Stimulated activated CD4-positive, alpha-beta T cell treated with anti-CD3 and anti-CD28 coated beads, Interleukin-2, amount 100 ng/mL, for 48 hours (primary cell): ENCODE data around the gene LAMA2.
A peak's percentile ranks its signal among the peaks of the same experiment; 100 is the strongest.

Experiments used
- DNase-seq, 2 donors: peaks; one replicate each; pipeline ENCODE4 v3.0.0-alpha.2; 2020

Gene LAMA2, protein sequence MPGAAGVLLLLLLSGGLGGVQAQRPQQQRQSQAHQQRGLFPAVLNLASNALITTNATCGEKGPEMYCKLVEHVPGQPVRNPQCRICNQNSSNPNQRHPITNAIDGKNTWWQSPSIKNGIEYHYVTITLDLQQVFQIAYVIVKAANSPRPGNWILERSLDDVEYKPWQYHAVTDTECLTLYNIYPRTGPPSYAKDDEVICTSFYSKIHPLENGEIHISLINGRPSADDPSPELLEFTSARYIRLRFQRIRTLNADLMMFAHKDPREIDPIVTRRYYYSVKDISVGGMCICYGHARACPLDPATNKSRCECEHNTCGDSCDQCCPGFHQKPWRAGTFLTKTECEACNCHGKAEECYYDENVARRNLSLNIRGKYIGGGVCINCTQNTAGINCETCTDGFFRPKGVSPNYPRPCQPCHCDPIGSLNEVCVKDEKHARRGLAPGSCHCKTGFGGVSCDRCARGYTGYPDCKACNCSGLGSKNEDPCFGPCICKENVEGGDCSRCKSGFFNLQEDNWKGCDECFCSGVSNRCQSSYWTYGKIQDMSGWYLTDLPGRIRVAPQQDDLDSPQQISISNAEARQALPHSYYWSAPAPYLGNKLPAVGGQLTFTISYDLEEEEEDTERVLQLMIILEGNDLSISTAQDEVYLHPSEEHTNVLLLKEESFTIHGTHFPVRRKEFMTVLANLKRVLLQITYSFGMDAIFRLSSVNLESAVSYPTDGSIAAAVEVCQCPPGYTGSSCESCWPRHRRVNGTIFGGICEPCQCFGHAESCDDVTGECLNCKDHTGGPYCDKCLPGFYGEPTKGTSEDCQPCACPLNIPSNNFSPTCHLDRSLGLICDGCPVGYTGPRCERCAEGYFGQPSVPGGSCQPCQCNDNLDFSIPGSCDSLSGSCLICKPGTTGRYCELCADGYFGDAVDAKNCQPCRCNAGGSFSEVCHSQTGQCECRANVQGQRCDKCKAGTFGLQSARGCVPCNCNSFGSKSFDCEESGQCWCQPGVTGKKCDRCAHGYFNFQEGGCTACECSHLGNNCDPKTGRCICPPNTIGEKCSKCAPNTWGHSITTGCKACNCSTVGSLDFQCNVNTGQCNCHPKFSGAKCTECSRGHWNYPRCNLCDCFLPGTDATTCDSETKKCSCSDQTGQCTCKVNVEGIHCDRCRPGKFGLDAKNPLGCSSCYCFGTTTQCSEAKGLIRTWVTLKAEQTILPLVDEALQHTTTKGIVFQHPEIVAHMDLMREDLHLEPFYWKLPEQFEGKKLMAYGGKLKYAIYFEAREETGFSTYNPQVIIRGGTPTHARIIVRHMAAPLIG (N-terminal part only)

GRCh38 chr6:128882991-128883611 is at the start of gene LAMA2:
Gene LAMA2 (plus strand): TSS chr6:128883138. CDS start chr6:128883246, 108 bp downstream.
- peak in 1 of 2 donors; percentile 1 for DNase-seq

DNA sequence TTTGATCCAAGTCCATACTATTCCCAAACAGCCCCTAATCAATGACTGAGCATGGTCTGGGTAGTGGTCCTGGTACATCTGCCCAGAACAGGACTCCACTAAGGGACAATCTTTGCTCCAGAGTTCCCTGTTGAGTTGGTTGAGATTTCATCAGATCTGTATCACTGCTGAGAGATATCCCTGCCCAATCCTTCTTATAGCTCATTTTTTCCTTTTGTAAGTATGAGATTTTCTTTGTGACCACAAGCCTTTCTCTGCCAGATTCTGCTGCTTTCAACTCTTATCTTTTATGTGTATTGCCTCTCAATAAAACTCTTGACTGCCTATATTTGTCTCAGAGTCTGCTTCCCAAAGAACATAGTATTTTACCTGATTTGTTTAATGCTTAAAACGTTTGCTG is 46.2 kb upstream of the LAMA2 start:
- DNase-seq = no peak

DNA sequence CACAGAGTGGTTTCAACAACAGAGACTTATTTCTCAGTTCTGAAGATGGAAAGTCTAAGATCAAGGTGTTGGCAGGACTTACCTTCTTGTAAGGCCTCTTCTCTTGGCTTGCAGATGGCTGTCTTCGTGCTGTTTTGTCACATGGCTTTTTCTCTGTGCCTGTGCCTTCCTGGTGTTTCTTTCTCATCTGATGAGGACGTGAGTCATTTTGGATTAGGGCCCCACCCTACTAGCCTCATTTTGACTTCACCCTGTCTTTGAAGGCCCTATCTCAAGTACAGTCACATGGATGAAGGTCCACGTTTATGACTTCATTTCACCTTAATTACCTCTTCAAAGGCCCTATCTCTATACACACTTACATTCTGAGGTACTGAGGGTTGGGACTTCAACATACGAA is 41.4 kb upstream of the LAMA2 start:
- DNase-seq = no peak

- no peak for DNase-seq
Observed at GRCh38 chr6:128844598-128844997, 38.3 kb upstream of the LAMA2 start.

DNA sequence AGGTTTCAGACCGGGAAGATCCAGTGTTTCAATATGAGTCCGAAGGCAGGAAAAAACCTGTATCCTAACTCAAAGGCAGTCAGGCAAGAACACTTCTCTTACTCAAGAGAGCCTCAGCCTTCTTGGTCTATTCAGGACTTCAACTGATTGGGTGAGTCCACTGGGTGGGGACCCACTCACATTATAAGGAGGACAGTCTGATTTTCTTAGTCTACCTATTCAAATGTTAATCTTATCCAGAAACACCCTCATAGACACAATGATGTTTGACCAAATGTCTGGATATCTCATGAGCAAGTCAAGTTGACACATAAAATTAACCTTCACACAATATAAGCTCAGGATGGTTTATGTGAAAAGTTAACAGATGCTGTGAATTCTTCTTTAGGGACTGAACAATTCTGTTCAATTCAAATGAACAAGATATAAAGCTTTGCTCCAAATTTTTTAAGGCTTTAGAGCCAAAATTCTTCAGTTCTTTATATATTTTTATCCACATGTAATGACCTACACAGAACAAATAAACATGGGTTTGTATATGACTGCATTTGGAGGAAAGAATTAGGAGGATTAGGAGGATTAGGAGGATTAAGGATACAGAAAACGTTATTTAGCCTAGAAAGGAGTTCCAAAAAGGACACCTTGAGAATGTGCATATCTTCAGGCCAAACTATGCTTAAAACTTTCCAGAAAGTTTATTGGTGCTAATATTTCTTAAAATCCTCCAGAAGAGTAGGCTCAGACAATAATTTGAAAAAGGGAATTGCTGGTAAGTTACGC is 35.3 kb upstream of the LAMA2 start:
- no peak for DNase-seq

- no peak for DNase-seq
Observed at GRCh38 chr6:128848212-128848935, 34.6 kb upstream of the LAMA2 start.

GRCh38 chr6:128855581-128856085 is 27.3 kb upstream of the LAMA2 start:
- DNase-seq = no peak

- no peak for DNase-seq
Observed at GRCh38 chr6:128857806-128858205, 25.1 kb upstream of the LAMA2 start.

GRCh38 chr6:128860782-128861181 is 22.2 kb upstream of the LAMA2 start:
- DNase-seq = no peak

- DNase-seq = no peak
Observed at GRCh38 chr6:128863983-128864382, 19.0 kb upstream of the LAMA2 start.

DNA sequence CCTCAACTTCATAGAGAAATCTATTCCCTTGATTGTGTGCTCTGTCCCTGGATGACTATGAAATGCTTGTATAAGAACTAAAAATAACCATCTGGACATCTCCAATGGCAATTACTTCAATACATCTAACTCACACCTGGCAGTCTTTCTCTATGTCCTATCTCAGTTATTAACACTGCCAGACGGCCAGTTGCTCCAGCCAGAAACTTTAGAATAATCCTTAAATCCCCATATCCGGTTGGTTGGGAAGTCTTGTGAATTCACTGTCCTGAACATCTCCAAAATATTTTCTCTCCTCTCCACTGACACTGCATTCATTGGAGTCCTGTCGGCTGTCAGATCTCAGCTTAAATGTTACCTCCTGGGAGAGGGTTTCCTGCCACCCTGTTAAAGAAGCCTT is 12.2 kb upstream of the LAMA2 start:
- DNase-seq = no peak

DNA sequence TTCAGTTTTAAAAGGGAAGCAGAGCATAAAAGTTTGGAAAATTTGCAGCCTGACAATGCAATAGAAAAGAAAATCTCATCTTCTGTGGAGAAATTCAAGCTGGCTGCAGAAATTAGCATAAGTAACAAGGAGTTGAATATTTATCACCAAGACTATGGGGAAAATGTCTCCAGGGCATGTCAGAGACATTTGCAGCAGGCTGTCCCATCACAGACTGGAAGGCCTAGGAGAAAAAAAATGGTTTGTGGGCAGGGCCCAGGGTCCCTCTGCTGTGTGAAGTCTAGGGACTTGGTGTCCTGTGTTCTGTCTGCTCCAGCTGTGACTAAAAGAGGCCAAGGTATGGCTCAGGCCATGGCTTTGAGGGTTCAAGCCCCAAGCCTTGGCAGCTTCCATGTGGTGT is 8.1 kb upstream of the LAMA2 start:
- DNase-seq = no peak

GRCh38 chr6:128882560-128882959 is 378 bp upstream of the LAMA2 start:
- no peak for DNase-seq

- no peak for DNase-seq
Observed at GRCh38 chr6:128883906-128884305, 968 bp downstream of the LAMA2 start.

DNA sequence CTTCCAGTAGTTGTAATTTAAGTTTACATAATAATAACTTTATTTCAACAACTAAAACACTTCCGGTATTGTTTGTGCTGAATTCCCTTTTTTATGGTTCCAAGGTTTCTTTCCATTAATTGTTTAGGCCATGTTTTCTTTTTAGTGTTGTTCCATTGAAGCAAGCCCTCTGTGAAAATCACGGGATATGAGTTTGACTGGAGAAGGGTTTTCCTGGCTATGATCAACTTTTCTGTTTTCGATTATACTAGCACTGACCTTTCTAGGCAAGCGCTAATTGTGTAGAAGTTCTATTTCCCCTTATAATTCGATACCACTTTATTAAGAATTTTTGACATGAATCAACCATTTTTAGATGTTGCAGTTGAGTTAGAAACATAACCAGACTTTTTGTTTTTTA is 2.4 kb downstream of the LAMA2 start:
- DNase-seq = no peak

DNA sequence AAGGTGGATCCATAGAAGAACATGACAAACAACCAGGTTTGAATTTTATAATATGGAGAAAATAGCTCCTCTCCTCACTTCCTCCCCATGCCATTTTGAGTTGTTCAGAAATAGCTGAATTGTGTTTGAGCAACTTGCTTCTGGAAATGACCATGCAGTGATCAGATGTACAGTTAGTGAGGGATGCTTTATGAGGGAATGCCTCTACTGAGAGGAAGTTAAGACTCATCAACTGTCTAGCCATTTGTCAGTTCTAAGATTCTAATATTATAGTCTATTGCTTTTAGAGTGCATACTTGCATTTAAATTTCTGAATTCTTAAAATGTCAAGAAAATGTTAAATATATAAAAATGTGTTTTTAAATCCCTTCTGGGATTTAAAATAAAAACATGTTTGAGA is 3.8 kb downstream of the LAMA2 start:
- DNase-seq = no peak

DNA sequence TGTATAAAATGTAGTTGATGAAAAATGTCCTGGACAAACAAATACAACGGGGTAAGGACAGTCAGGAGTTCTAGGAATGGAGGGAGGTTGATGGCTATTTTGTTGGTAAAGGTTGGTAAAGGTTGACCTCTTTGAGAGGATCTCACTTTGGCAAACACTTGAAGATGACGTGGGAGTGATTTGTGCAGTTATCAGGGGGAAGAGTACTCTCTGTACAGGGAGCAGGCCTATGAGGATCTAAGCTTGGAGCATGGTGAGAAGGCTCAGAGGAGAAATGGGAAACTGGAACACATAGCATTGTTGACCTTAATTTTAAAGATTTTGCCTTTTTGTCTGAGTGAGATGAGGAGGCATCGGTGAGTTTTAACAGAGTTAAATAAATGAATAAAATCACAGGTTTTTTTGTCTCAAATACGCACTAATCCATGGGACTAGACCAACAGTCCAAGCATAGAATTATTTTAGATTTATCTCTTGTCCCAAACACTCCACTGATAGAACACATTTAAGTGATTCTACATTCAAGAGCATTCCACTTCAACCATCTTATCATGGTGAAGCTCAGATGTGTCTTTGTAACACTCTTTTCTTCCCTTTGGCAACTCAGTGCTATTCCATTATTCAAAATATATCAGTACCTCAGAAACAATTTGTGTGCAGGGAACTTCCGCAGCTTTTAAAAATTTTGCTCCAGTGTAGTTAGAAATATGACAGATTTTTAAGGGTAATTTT is 5.7 kb downstream of the LAMA2 start:
- DNase-seq = no peak

DNA sequence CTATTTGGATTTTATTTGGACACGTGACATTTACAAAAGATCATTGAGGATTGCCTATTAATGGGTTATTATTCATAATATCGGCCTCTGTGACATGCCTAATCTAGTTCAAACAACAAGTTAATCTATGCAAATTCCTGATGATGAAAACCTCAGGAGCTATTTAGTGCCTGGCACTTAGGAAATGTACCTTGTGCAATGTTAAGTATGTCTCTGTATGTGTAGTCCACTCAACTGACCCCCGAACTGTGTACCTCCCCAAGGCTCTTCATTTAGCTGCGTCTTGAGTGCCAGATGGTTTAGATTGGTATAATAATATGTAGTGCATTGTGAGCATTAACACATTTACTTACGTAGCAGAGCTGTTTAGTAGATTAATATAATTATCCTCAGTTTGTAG is 6.9 kb downstream of the LAMA2 start:
- no peak for DNase-seq

GRCh38 chr6:128892079-128892478 is 9.1 kb downstream of the LAMA2 start:
- no peak for DNase-seq
